Trophoblast cell (in vitro differentiated cells and primary cell): ENCODE data around the gene RAB29.
A peak's percentile ranks its signal among the peaks of the same experiment; 100 is the strongest.

Source experiments
- DNase-seq, 2 donors: peaks; one replicate each; pipeline ENCODE4 v3.0.0-alpha.2; 2016
- H2AFZ ChIP-seq: 2 replicates; pipeline ENCODE4 v1.6.1; 2013; ENCODE audit warnings: low read length, moderate library complexity, mild to moderate bottlenecking; ENCODE audit not compliant: insufficient read depth, poor library complexity
- H2AK5ac ChIP-seq: 2 replicates; pipeline ENCODE4 v1.6.1; 2013; ENCODE audit warnings: mild to moderate bottlenecking, low read length
- H2BK120ac ChIP-seq: 2 replicates; pipeline ENCODE4 v1.6.1; 2013; ENCODE audit warnings: low read length, mild to moderate bottlenecking, moderate library complexity; ENCODE audit not compliant: insufficient read depth, poor library complexity
- H2BK12ac ChIP-seq: 2 replicates; pipeline ENCODE4 v1.6.1; 2013; ENCODE audit warnings: mild to moderate bottlenecking, low read length, moderate library complexity
- H2BK5ac ChIP-seq: 2 replicates; pipeline ENCODE4 v1.6.1; 2013; ENCODE audit warnings: low read length, low read depth, moderate library complexity, mild to moderate bottlenecking; ENCODE audit not compliant: poor library complexity
- H3K14ac ChIP-seq: 2 replicates; pipeline ENCODE4 v1.6.1; 2013; ENCODE audit warnings: mild to moderate bottlenecking, low read length
- H3K18ac ChIP-seq: 2 replicates; pipeline ENCODE4 v1.6.1; 2013; ENCODE audit warnings: mild to moderate bottlenecking, low read length
- H3K23ac ChIP-seq: 2 replicates; pipeline ENCODE4 v1.6.1; 2013; ENCODE audit warnings: low read length
- H3K27ac ChIP-seq: 2 replicates; pipeline ENCODE4 v1.5.1; 2013; ENCODE audit warnings: low read depth, mild to moderate bottlenecking, inconsistent platforms, low read length, moderate library complexity
- H3K27me3 ChIP-seq: 2 replicates; pipeline ENCODE4 v1.6.1; 2013; ENCODE audit warnings: inconsistent platforms, mild to moderate bottlenecking, low read length, moderate library complexity; ENCODE audit not compliant: insufficient read depth
- H3K36me3 ChIP-seq, 2 experiments: 1 replicate in 1 of 2; 2 replicates in 1 of 2; pipeline ENCODE4 v1.6.1; 2013; ENCODE audit warnings: low read length in 2 of 2, mild to moderate bottlenecking in 2 of 2, moderate library complexity in 1 of 2; ENCODE audit not compliant: insufficient read depth in 2 of 2, control insufficient read depth in 1 of 2
- H3K4ac ChIP-seq: 2 replicates; pipeline ENCODE4 v1.6.1; 2013; ENCODE audit warnings: low read depth, mild to moderate bottlenecking, low read length, moderate library complexity
- H3K4me1 ChIP-seq, 2 experiments: 1 replicate in 1 of 2; 2 replicates in 1 of 2; pipeline ENCODE4 v1.6.1; 2013; ENCODE audit warnings: low read length in 2 of 2, mild to moderate bottlenecking in 2 of 2, moderate library complexity in 1 of 2; ENCODE audit not compliant: insufficient read depth in 2 of 2, control insufficient read depth in 1 of 2
- H3K4me2 ChIP-seq: 2 replicates; pipeline ENCODE4 v1.6.1; 2013; ENCODE audit warnings: inconsistent platforms, mild to moderate bottlenecking, low read length, moderate library complexity
- H3K4me3 ChIP-seq: 2 replicates; pipeline ENCODE4 v1.5.1; 2013; ENCODE audit warnings: mild to moderate bottlenecking, low read depth, low read length, inconsistent platforms
- H3K79me1 ChIP-seq: one replicate; pipeline ENCODE4 v1.6.1; 2013; ENCODE audit warnings: low read length
- H3K79me2 ChIP-seq: 2 replicates; pipeline ENCODE4 v1.6.1; 2013; ENCODE audit warnings: low read length, mild to moderate bottlenecking; ENCODE audit not compliant: control insufficient read depth, insufficient read depth, poor library complexity
- H3K9ac ChIP-seq: 2 replicates; pipeline ENCODE4 v1.6.1; 2013; ENCODE audit warnings: mild to moderate bottlenecking, low read length
- H3K9me3 ChIP-seq: 2 replicates; pipeline ENCODE4 v1.6.1; 2013; ENCODE audit warnings: low read depth, mild to moderate bottlenecking, control low read depth, inconsistent platforms, low read length; ENCODE audit not compliant: insufficient read depth
- H4K12ac ChIP-seq: 2 replicates; pipeline ENCODE4 v1.6.1; 2013; ENCODE audit warnings: low read depth, mild to moderate bottlenecking, low read length, moderate library complexity
- H4K8ac ChIP-seq: 2 replicates; pipeline ENCODE4 v1.6.1; 2013; ENCODE audit warnings: low read depth, mild to moderate bottlenecking, low read length, moderate library complexity
- H4K91ac ChIP-seq: one replicate; pipeline ENCODE4 v1.6.1; 2013; ENCODE audit warnings: low read depth, mild to moderate bottlenecking, low read length, moderate library complexity
- WGBS: extraction: QIAGEN DNeasy Blood & Tissue Kit; methylation state at CpG from one replicate; pipeline ENCODE4 v1.1.7; 2013; ENCODE audit warnings: missing lambda C conversion rate; ENCODE audit not compliant: insufficient read length, insufficient coverage; ENCODE audit errors: extremely low coverage; 5-methylcytosine and 5-hydroxymethylcytosine counted together

Gene RAB29

GRCh38 chr1:205733438-205734175, 41.7 kb downstream of the RAB29 start:
- H3K79me1 ChIP-seq, result no peaks in the 10 kb centered on the region
- peaks cover 6% of the 10 kb centered on the region for H3K79me2 ChIP-seq
- no peak overlapping the region for H2BK120ac ChIP-seq
- no peak overlapping the region for H4K91ac ChIP-seq
- peaks cover 4 to 16% of the 10 kb centered on the region in 2 experiments for H3K36me3 ChIP-seq
- H2AFZ ChIP-seq, result no peak overlapping the region
- H3K4me2 ChIP-seq, result no peak overlapping the region
- no peak overlapping the region for H3K23ac ChIP-seq
- H3K27me3 ChIP-seq, result no peaks in the 10 kb centered on the region
- no peak for DNase-seq
- H3K4ac ChIP-seq, result peak overlapping the region; percentile 57
- H3K27ac ChIP-seq, result no peak overlapping the region
- H3K14ac ChIP-seq, result no peak overlapping the region
- WGBS, result no CpG with 5 or more reads among the region's 2 CpGs
- no peak overlapping the region for H3K18ac ChIP-seq
- H3K4me1 ChIP-seq, result no peaks in the 10 kb centered on the region
- no peak overlapping the region for H2AK5ac ChIP-seq
- no peak overlapping the region for H4K12ac ChIP-seq
- H3K4me3 ChIP-seq, result no peak overlapping the region
- H2BK5ac ChIP-seq, result no peak overlapping the region
- H4K8ac ChIP-seq, result no peak overlapping the region
- no peak overlapping the region for H2BK12ac ChIP-seq
- H3K9ac ChIP-seq, result no peak overlapping the region
- no peaks in the 10 kb centered on the region for H3K9me3 ChIP-seq

GRCh38 chr1:205729945-205730610, 45.2 kb downstream of the RAB29 start:
- no peak overlapping the region for H2BK12ac ChIP-seq
- no peak overlapping the region for H3K14ac ChIP-seq
- no peak overlapping the region for H3K27ac ChIP-seq
- H3K36me3 ChIP-seq, result peaks cover 8 to 25% of the 10 kb centered on the region in 2 experiments
- no peak overlapping the region for H3K4me3 ChIP-seq
- H4K8ac ChIP-seq, result no peak overlapping the region
- no peaks in the 10 kb centered on the region for H3K9me3 ChIP-seq
- H3K79me1 ChIP-seq, result no peaks in the 10 kb centered on the region
- H3K18ac ChIP-seq, result no peak overlapping the region
- peaks cover 1% of the 10 kb centered on the region for H3K79me2 ChIP-seq
- DNase-seq, result peak in 1 of 2 donors; percentile 26
- H3K23ac ChIP-seq, result no peak overlapping the region
- H4K12ac ChIP-seq, result no peak overlapping the region
- no peak overlapping the region for H2BK5ac ChIP-seq
- peak overlapping the region; percentile 36 for H3K4ac ChIP-seq
- WGBS, result no CpG with 5 or more reads among the region's 9 CpGs
- no peak overlapping the region for H4K91ac ChIP-seq
- no peak overlapping the region for H2BK120ac ChIP-seq
- no peaks in the 10 kb centered on the region for H3K27me3 ChIP-seq
- H3K9ac ChIP-seq, result no peak overlapping the region
- no peak overlapping the region for H3K4me2 ChIP-seq
- no peak overlapping the region for H2AK5ac ChIP-seq
- no peak overlapping the region for H2AFZ ChIP-seq
- H3K4me1 ChIP-seq, result no peaks in the 10 kb centered on the region

GRCh38 chr1:205726619-205727125, 48.6 kb downstream of the RAB29 start:
- H3K4me1 ChIP-seq, result no peaks in the 10 kb centered on the region
- H2AFZ ChIP-seq, result no peak overlapping the region
- H3K4ac ChIP-seq, result no peak overlapping the region
- H4K12ac ChIP-seq, result no peak overlapping the region
- no peak overlapping the region for H4K91ac ChIP-seq
- H3K4me2 ChIP-seq, result no peak overlapping the region
- no peak overlapping the region for H3K4me3 ChIP-seq
- H3K9ac ChIP-seq, result no peak overlapping the region
- no peak overlapping the region for H2AK5ac ChIP-seq
- DNase-seq, result no peak
- H3K18ac ChIP-seq, result no peak overlapping the region
- no peak overlapping the region for H2BK5ac ChIP-seq
- no peak overlapping the region for H2BK12ac ChIP-seq
- H3K27me3 ChIP-seq, result no peaks in the 10 kb centered on the region
- H4K8ac ChIP-seq, result no peak overlapping the region
- no peak overlapping the region for H2BK120ac ChIP-seq
- H3K36me3 ChIP-seq, result peaks cover 12 to 30% of the 10 kb centered on the region in 2 experiments
- H3K79me2 ChIP-seq, result no peaks in the 10 kb centered on the region
- no peak overlapping the region for H3K27ac ChIP-seq
- no peaks in the 10 kb centered on the region for H3K9me3 ChIP-seq
- no peak overlapping the region for H3K23ac ChIP-seq
- no CpG with 5 or more reads among the region's 4 CpGs for WGBS
- H3K79me1 ChIP-seq, result no peaks in the 10 kb centered on the region
- no peak overlapping the region for H3K14ac ChIP-seq

- Histone ChIP-seq H3K79me2 (no peaks in the 10 kb centered on the region), H4K8ac (no peak overlapping the region), H3K4ac (no peak overlapping the region), H3K18ac (no peak overlapping the region), H2AFZ (no peak overlapping the region), H4K91ac (no peak overlapping the region), H3K27ac (no peak overlapping the region), H3K9ac (no peak overlapping the region), H3K23ac (no peak overlapping the region), H3K27me3 (no peaks in the 10 kb centered on the region), H2BK120ac (no peak overlapping the region), H4K12ac (no peak overlapping the region), H2BK5ac (no peak overlapping the region), H3K4me3 (no peak overlapping the region), H3K36me3 (peaks cover 16 to 31% of the 10 kb centered on the region in 2 experiments), H2BK12ac (no peak overlapping the region), H2AK5ac (no peak overlapping the region), H3K79me1 (no peaks in the 10 kb centered on the region), H3K9me3 (no peaks in the 10 kb centered on the region), H3K14ac (no peak overlapping the region), H3K4me1 (no peaks in the 10 kb centered on the region), H3K4me2 (no peak overlapping the region)
- DNase-seq, result no peak
- no CpG with 5 or more reads among the region's 1 CpG for WGBS
Measured at GRCh38 chr1:205725514-205725913, 49.8 kb downstream of the RAB29 start.
